CD4-positive, alpha-beta T cell treated with Interleukin-15 for 1 hour (primary cell): ENCODE data around the gene COL24A1.
"Not testable (repeated sequence)": the region's sequence is repeated elsewhere in the genome, so short reads cannot be mapped to it uniquely, and the experiment has no call there.

Source experiments
- DNase-seq: peaks from one replicate; pipeline ENCODE4 v3.0.0-alpha.2; 2020

The COL24A1 gene

DNA sequence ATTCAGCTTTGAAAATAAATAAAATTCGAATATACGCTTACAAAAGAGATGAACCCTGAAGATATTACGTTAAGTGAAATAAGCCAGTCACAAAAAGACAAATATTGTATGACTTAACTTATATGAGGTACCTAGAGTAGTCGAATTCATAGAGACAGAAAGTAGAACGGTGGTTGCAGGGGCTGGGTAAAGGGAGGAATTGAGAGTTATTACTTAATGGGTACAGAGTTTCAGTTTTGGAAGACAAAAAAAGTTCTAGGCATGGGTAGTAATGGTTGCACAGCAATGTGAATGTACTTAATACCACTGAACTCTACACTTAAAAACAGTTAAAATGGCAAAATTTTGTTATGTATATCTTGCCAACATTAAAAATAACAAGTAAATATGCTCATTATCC is 399.7 kb downstream of the COL24A1 start:
- DNase-seq, result no peak

GRCh38 chr1:85748120-85748519 is 408.5 kb downstream of the COL24A1 start:
- DNase-seq, result no peak

GRCh38 chr1:85746777-85747176 is 409.8 kb downstream of the COL24A1 start:
- no peak for DNase-seq

- DNase-seq, result no peak
Observed at GRCh38 chr1:85743814-85744213, 412.8 kb downstream of the COL24A1 start.

DNA sequence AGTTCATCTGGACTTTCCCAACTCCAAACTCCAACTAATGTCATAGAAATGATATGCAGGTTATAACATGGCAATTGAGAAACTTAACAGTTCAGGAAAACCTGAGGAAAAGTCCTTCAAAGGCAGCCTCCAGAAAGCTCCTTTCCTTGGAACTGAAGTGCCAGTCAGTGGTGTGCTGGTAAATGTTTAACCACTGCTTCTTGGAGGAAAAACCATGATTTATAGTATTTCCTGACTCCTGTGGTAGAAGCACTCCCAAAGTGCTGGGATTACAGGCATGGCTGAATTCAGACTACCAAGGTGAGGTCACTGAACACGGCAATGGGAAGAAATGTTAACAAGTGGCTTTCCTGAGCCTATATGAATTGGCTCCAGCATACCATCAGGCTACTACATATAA is 421.6 kb downstream of the COL24A1 start:
- no peak for DNase-seq

- DNase-seq, result no peak
Observed at GRCh38 chr1:85718678-85719340, 437.8 kb downstream of the COL24A1 start.

GRCh38 chr1:85714418-85715114 is 442.0 kb downstream of the COL24A1 start:
- DNase-seq, result not testable (repeated sequence)

- DNase-seq, result no peak
Observed at GRCh38 chr1:85708829-85709227, 447.7 kb downstream of the COL24A1 start.

GRCh38 chr1:85707990-85708828 is 448.4 kb downstream of the COL24A1 start, which contains the start of gene ZNHIT6:
TSS of gene ZNHIT6 (minus strand) at chr1:85708433. CDS start at chr1:85708284, 149 bp downstream.
- DNase-seq, result peak; percentile 92

GRCh38 chr1:85707267-85707989 is 449.1 kb downstream of the COL24A1 start:
- no peak for DNase-seq

DNA sequence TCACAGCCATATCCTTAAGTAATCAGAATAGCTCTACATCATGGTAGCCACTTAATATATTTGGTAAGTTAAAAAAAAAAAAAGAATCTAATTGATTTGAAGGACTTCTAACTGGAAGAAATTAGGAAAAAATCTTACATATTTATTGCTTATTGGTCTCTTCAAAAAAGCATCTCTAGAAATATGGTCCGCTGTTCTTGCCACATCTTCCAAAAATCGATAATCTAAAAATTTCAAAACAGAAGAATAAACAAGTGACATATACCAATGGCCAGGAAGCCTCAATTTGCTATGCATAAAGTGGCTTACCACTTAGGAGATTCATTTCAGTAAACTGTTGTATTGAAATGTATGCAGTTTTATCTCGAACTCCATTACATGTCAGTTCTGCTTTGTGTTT is 450.6 kb downstream of the COL24A1 start:
- DNase-seq, result no peak

GRCh38 chr1:85700422-85700821 is 456.1 kb downstream of the COL24A1 start:
- no peak for DNase-seq

DNA sequence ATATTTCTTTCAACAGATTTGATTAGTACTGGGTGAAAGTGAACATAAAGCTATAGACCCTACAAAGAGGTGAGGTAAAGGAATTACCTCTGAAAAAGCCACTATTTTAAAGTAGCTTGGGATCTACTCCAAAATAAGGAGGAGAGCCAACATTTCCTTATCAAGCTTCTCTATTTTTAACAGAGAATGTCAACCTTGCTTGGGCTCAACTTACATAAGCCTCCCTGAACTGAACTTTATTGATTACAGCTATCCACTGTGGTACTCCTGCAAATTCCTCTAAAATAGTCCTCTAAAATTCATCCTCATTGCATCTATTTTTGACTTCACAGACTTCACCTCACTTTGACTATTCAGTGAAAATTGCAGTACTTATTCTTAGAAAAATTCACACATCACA is 458.7 kb downstream of the COL24A1 start:
- DNase-seq, result no peak

GRCh38 chr1:85692730-85693314 is 463.8 kb downstream of the COL24A1 start:
- no peak for DNase-seq

DNA sequence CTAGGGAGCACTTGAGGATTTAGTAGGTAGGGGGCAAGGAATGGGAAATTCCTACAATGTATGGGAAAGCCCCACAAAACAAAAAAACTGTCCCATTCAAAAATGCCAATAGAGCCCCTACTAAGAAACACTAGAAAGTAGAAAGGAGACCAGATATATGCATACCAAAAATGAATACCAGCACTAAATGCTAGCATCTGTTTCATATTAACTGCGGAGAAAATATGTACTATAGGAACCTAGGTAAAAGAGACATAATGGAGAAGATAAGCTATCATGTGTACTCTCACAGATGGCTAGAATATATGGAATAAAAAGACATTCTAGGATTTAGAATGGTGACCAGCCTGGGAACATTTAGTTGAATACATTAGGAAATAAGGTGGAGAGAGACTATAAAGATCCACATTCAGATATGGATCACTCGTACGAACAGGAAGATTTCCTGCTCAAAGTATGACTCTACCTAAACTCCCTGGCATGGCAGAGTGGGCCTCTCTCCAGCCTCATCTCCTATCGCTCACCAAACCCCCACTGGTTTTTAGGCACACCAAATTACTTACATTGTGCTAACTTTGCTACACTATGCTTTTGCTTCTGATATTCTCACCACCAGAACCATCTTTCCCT is 466.7 kb downstream of the COL24A1 start:
- no peak for DNase-seq

- no peak for DNase-seq
Observed at GRCh38 chr1:85683292-85684025, 473.1 kb downstream of the COL24A1 start.

GRCh38 chr1:85681087-85681486 is 475.5 kb downstream of the COL24A1 start:
- DNase-seq, result no peak
